ENCODE results near the gene RNPS1.

Gene RNPS1

GRCh38 chr16:2206780-2207433 lies 61.0 kb downstream of the RNPS1 start:
- FAIRE-seq (no peak), DNase-seq (ENCODE audit: insufficient read length) (no peak)
- no peak for TF ChIP-seq TAF1 (IDR thresholded peaks at IDR 0.05; ENCODE audit: borderline replicate concordance, low read depth, low read length)
- TF ChIP-seq POLR2A (IDR thresholded peaks at IDR 0.05; ENCODE audit: low read depth, low read length): no peak
- no peak for TF ChIP-seq POLR2AphosphoS5 (IDR thresholded peaks at IDR 0.05; ENCODE audit: low read depth, low read length)

GRCh38 chr16:2206420-2206779 lies 61.5 kb downstream of the RNPS1 start:
- no peak for DNase-seq (ENCODE audit: insufficient read length)
- TF ChIP-seq POLR2A (IDR thresholded peaks at IDR 0.05; ENCODE audit: low read depth, low read length): no peak
- TF ChIP-seq TAF1 (IDR thresholded peaks at IDR 0.05; ENCODE audit: borderline replicate concordance, low read depth, low read length): no peak
- no peak for TF ChIP-seq POLR2AphosphoS5 (IDR thresholded peaks at IDR 0.05; ENCODE audit: low read depth, low read length)
- peak; percentile 61 for FAIRE-seq

GRCh38 chr16:2205967-2206313 lies 62.0 kb downstream of the RNPS1 start:
- DNase-seq (ENCODE audit: insufficient read length): no peak
- TF ChIP-seq TAF1 (IDR thresholded peaks at IDR 0.05; ENCODE audit: borderline replicate concordance, low read depth, low read length): no peak
- FAIRE-seq: no peak

DNA sequence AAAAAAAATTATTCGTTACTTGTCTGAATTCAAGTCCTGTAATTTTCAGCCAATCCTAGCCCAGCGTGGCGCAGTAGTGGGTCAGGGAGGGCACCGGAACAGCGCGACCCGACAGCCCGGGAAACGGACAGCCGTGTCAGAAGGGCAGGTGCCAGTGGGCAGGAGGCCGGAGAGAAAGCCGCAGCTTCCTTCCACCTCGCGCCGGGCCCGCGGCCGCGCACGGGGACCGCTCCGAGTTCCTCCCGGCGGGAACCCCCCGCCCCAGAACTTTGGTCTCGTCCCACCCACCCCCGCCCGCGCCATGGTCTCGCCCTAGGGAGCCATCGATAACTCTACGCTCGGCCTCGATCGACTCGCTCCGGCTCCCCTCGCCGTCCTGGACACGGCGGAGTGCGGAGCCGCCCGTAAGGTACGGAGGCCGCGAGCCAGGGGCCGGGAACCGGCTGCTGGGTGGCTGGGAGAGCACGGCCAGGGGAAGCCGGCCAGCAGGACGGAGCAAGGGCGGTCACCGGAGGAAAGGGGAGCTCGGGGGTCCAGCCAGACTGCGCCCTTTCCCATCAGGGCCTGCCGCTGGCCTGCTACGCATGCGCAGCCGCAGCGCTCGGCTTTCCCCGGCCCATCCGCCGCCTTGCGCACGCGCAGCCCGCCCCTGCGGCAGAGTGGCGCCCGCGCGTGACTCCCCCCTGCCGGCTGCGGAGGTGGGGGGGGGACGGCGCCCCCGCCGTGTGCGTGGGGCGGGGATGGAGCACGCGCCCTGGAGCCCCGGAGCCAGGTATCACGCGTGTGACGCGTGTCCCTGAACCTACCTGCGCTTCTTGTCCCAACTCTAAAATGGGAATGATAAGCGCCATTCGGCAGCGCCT lies 62.6 kb downstream of the RNPS1 start, which contains the start of gene MLST8:
Gene MLST8, plus strand, starts transcription at position 351 of the 863 bp plus-strand sequence. CDS start 632 bp downstream, outside the sequence.
- peak; percentile 98 for FAIRE-seq
- TF ChIP-seq POLR2A (IDR thresholded peaks at IDR 0.05; ENCODE audit: low read depth, low read length): peak; percentile 95
- TF ChIP-seq POLR2AphosphoS5 (IDR thresholded peaks at IDR 0.05; ENCODE audit: low read depth, low read length): peak; percentile 90
- TF ChIP-seq TAF1 (IDR thresholded peaks at IDR 0.05; ENCODE audit: borderline replicate concordance, low read depth, low read length): peak; percentile 56
- DNase-seq (ENCODE audit: insufficient read length): peak; percentile 100

- DNase-seq (ENCODE audit: insufficient read length): no peak
- TF ChIP-seq POLR2A (IDR thresholded peaks at IDR 0.05; ENCODE audit: low read depth, low read length) (no peak), POLR2AphosphoS5 (IDR thresholded peaks at IDR 0.05; ENCODE audit: low read depth, low read length) (no peak), TAF1 (IDR thresholded peaks at IDR 0.05; ENCODE audit: borderline replicate concordance, low read depth, low read length) (no peak)
- peak; percentile 51 for FAIRE-seq
Measured at GRCh38 chr16:2204416-2205103, 63.4 kb downstream of the RNPS1 start.

Data from GM12892 (cell line).